ENCODE measurements around the gene SEC24C.

DNA sequence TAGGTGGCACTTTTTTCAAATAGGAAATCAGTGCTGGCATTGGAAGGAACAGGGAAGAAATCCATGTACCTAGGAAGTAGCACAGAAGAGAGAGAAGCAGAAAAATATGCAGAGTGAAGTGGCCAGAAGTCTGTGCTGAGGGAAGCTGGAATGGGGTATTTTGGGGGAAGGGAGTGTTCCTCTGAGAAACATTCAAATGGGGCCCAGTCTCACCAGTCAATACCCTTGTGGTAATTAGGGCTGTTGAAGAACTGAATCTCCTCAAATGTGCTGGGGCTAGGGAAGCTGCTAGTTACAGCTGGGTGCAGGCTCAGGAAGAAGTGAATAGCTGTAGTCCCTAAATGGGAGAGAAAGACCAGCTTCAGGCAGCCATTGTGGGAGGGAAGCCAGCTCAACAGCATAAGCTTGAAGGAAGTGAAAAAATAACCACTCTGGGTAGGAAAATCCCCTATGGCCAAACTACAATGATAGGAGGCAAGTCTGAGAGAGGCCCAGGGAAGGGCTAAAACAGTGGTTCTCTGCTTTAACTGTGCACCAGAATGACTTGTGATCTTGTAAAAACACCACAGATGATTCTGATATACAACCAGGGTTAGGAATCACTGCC is 59.6 kb downstream of the SEC24C start:
- TF ChIP-seq, protein P1, sequence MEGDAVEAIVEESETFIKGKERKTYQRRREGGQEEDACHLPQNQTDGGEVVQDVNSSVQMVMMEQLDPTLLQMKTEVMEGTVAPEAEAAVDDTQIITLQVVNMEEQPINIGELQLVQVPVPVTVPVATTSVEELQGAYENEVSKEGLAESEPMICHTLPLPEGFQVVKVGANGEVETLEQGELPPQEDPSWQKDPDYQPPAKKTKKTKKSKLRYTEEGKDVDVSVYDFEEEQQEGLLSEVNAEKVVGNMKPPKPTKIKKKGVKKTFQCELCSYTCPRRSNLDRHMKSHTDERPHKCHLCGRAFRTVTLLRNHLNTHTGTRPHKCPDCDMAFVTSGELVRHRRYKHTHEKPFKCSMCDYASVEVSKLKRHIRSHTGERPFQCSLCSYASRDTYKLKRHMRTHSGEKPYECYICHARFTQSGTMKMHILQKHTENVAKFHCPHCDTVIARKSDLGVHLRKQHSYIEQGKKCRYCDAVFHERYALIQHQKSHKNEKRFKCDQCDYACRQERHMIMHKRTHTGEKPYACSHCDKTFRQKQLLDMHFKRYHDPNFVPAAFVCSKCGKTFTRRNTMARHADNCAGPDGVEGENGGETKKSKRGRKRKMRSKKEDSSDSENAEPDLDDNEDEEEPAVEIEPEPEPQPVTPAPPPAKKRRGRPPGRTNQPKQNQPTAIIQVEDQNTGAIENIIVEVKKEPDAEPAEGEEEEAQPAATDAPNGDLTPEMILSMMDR (IDR thresholded peaks at IDR 0.05), result no peak
- TF ChIP-seq NRF1 (IDR thresholded peaks at IDR 0.05; ENCODE audit: low read depth, low read length) (no peak), RAD21 (IDR thresholded peaks at IDR 0.05; ENCODE audit: low read length) (no peak)
- TF ChIP-seq, protein P2, sequence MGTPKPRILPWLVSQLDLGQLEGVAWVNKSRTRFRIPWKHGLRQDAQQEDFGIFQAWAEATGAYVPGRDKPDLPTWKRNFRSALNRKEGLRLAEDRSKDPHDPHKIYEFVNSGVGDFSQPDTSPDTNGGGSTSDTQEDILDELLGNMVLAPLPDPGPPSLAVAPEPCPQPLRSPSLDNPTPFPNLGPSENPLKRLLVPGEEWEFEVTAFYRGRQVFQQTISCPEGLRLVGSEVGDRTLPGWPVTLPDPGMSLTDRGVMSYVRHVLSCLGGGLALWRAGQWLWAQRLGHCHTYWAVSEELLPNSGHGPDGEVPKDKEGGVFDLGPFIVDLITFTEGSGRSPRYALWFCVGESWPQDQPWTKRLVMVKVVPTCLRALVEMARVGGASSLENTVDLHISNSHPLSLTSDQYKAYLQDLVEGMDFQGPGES (IDR thresholded peaks at IDR 0.05; ENCODE audit: low read depth, low read length), result no peak
